ENCODE data around the gene DLGAP1. TPM values are rescaled to one million over a fixed set of nuclear protein-coding genes. Genes with fewer than 3 reads are reported as not detected.

DLGAP1 gene
- total RNA-seq, 1 donor from 2014 or later = 18.5 TPM

DNA sequence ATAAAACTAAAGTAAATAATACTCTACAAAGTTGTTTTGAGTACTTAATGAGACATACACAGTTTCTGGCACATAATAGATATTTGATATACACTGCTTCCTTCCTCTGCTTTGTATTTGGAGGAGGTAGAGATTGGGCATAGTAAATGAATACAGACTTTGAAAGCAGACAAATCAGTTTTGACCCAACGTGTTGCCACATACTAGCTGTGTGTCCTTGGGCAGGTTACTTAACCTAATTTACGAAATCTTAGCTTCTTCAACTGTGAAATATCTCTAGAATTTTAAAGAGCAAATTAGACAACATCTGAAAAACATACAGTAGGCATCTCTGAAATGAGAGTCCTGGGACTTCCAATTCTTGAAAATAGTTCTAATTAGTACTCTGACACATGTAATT lies 579.7 kb downstream of the DLGAP1 start:
- H3K27me3 Mint-ChIP-seq (ENCODE audit: insufficient read depth, low read depth) = peaks cover 2% of the 10 kb centered on the region
- peaks cover 28% of the 10 kb centered on the region for H3K4me1 Mint-ChIP-seq
- Histone ChIP-seq H3K9ac (no peak overlapping the region), H4K20me1 (ENCODE audit: low read depth) (no peaks in the 10 kb centered on the region), H3K36me3 (no peaks in the 10 kb centered on the region), H2AFZ (replicated peaks) (no peak overlapping the region), H3K9me3 (ENCODE audit: low read depth) (no peaks in the 10 kb centered on the region), H3K4me1 (peaks cover 48% of the 10 kb centered on the region), H3K79me2 (ENCODE audit: low read depth) (no peaks in the 10 kb centered on the region), H3K4me2 (no peak overlapping the region), H3K27me3 (no peaks in the 10 kb centered on the region), H3K27ac (no peak overlapping the region), H3K4me3 (no peak overlapping the region), H3F3A (ENCODE audit: low read depth) (peaks cover 6% of the 10 kb centered on the region)
- H3K27ac Mint-ChIP-seq = no peak overlapping the region
- TF ChIP-seq, protein P1, sequence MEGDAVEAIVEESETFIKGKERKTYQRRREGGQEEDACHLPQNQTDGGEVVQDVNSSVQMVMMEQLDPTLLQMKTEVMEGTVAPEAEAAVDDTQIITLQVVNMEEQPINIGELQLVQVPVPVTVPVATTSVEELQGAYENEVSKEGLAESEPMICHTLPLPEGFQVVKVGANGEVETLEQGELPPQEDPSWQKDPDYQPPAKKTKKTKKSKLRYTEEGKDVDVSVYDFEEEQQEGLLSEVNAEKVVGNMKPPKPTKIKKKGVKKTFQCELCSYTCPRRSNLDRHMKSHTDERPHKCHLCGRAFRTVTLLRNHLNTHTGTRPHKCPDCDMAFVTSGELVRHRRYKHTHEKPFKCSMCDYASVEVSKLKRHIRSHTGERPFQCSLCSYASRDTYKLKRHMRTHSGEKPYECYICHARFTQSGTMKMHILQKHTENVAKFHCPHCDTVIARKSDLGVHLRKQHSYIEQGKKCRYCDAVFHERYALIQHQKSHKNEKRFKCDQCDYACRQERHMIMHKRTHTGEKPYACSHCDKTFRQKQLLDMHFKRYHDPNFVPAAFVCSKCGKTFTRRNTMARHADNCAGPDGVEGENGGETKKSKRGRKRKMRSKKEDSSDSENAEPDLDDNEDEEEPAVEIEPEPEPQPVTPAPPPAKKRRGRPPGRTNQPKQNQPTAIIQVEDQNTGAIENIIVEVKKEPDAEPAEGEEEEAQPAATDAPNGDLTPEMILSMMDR (IDR thresholded peaks at IDR 0.05) = no peak
- no peak for TF ChIP-seq EZH2phosphoT487 (IDR thresholded peaks at IDR 0.05)
- no peak for TF ChIP-seq EZH2 (IDR thresholded peaks at IDR 0.05)
- peaks cover 3% of the 10 kb centered on the region for H3K36me3 Mint-ChIP-seq
- no peak overlapping the region for H3K4me3 Mint-ChIP-seq
- DNase-seq (ENCODE audit: low spot score) = no peak
- H3K9me3 Mint-ChIP-seq = peaks cover 3% of the 10 kb centered on the region

- H3K4me2 ChIP-seq = peak overlapping the region; percentile 70
- H3K9ac ChIP-seq = no peak overlapping the region
- Mint-ChIP-seq H3K4me1 (peaks cover 28% of the 10 kb centered on the region), H3K4me3 (peak overlapping the region; percentile 81), H3K36me3 (peaks cover 3% of the 10 kb centered on the region), H3K27me3 (ENCODE audit: insufficient read depth, low read depth) (no peaks in the 10 kb centered on the region), H3K27ac (no peak overlapping the region), H3K9me3 (peaks cover 3% of the 10 kb centered on the region)
- no peaks in the 10 kb centered on the region for H3K36me3 ChIP-seq
- peaks cover 48% of the 10 kb centered on the region for H3K4me1 ChIP-seq
- peak overlapping the region; percentile 80 for H2AFZ ChIP-seq (replicated peaks)
- H4K20me1 ChIP-seq (ENCODE audit: low read depth) = no peaks in the 10 kb centered on the region
- no peak overlapping the region for H3K27ac ChIP-seq
- no peaks in the 10 kb centered on the region for H3K79me2 ChIP-seq (ENCODE audit: low read depth)
- DNase-seq (ENCODE audit: low spot score) = no peak
- H3F3A ChIP-seq (ENCODE audit: low read depth) = peaks cover 6% of the 10 kb centered on the region
- no peaks in the 10 kb centered on the region for H3K9me3 ChIP-seq (ENCODE audit: low read depth)
- H3K4me3 ChIP-seq = no peak overlapping the region
- no peak for TF ChIP-seq EZH2 (IDR thresholded peaks at IDR 0.05)
- no peak for TF ChIP-seq EZH2phosphoT487 (IDR thresholded peaks at IDR 0.05)
- TF ChIP-seq, protein P1 (IDR thresholded peaks at IDR 0.05) = no peak
- H3K27me3 ChIP-seq = no peaks in the 10 kb centered on the region
These were observed 580.5 kb downstream of the DLGAP1 start for GRCh38 chr18:3874581-3874980.

GRCh38 chr18:3874125-3874524 lies 581.0 kb downstream of the DLGAP1 start:
- Histone ChIP-seq H3K9me3 (ENCODE audit: low read depth) (no peaks in the 10 kb centered on the region), H3F3A (ENCODE audit: low read depth) (peaks cover 6% of the 10 kb centered on the region), H3K79me2 (ENCODE audit: low read depth) (no peaks in the 10 kb centered on the region), H3K4me1 (peaks cover 50% of the 10 kb centered on the region), H4K20me1 (ENCODE audit: low read depth) (no peaks in the 10 kb centered on the region), H2AFZ (replicated peaks) (peak overlapping the region; percentile 80), H3K27ac (no peak overlapping the region), H3K4me3 (peak overlapping the region; percentile 30), H3K27me3 (no peaks in the 10 kb centered on the region), H3K9ac (no peak overlapping the region), H3K4me2 (peak overlapping the region; percentile 70), H3K36me3 (no peaks in the 10 kb centered on the region)
- Mint-ChIP-seq H3K27me3 (ENCODE audit: insufficient read depth, low read depth) (no peaks in the 10 kb centered on the region), H3K9me3 (peaks cover 3% of the 10 kb centered on the region), H3K36me3 (peaks cover 3% of the 10 kb centered on the region), H3K4me3 (peak overlapping the region; percentile 81), H3K27ac (peak overlapping the region; percentile 61), H3K4me1 (peaks cover 28% of the 10 kb centered on the region)
- peak; percentile 16 for DNase-seq (ENCODE audit: low spot score)
- TF ChIP-seq, protein P1 (IDR thresholded peaks at IDR 0.05) = no peak
- TF ChIP-seq EZH2 (IDR thresholded peaks at IDR 0.05) (no peak), EZH2phosphoT487 (IDR thresholded peaks at IDR 0.05) (no peak)
